HFFc6 (cell line): ENCODE results near the gene ADRA2A. TPM values are rescaled to one million over a fixed set of nuclear protein-coding genes. Genes with fewer than 3 reads are reported as not detected.

Source experiments
- DNase-seq: peaks from one replicate; pipeline ENCODE4 v3.0.0-alpha.2; 2018
- H3K27ac Mint-ChIP-seq: 2 replicates; pipeline ENCODE4 v1.8.0; 2020; ENCODE audit warnings: mild to moderate bottlenecking, mixed read lengths
- H3K27me3 Mint-ChIP-seq: 2 replicates; pipeline ENCODE4 v1.8.0; 2021; ENCODE audit warnings: mild to moderate bottlenecking, moderate library complexity, mixed read lengths; ENCODE audit not compliant: insufficient read depth
- H3K36me3 Mint-ChIP-seq: 2 replicates; pipeline ENCODE4 v1.8.0; 2021; ENCODE audit warnings: low read depth, mixed read lengths
- H3K4me1 Mint-ChIP-seq: 2 replicates; pipeline ENCODE4 v1.8.0; 2020; ENCODE audit warnings: low read depth, mixed read lengths
- H3K4me3 Mint-ChIP-seq: 2 replicates; pipeline ENCODE4 v1.8.0; 2020; ENCODE audit warnings: mild to moderate bottlenecking, moderate library complexity, mixed read lengths
- H3K9me3 Mint-ChIP-seq: 2 replicates; pipeline ENCODE4 v1.8.0; 2020; ENCODE audit warnings: mild to moderate bottlenecking, mixed read lengths
- total RNA-seq, 6 experiments: library from RNA; stranded (reverse); fragmentation: NEBNext Ultra II Directional; extraction: Animal tissue kit (Norgen Biotek cat#: 25700); gene quantifications; 2 replicates in 1 of 6; 3 replicates in 5 of 6; pipeline ENCODE4 v1.2.3, GENCODE V29; 2021
- TF ChIP-seq, protein P1 (sequence below): fragments of 200-600 bp; sonication (generic); IDR thresholded peaks from 2 replicates; pipeline ENCODE4 v1.5.0; 2021; ENCODE audit warnings: antibody characterized with exemption, mild to moderate bottlenecking

Gene ADRA2A
- total RNA-seq, 6 experiments from 2014 or later = not detected

DNA sequence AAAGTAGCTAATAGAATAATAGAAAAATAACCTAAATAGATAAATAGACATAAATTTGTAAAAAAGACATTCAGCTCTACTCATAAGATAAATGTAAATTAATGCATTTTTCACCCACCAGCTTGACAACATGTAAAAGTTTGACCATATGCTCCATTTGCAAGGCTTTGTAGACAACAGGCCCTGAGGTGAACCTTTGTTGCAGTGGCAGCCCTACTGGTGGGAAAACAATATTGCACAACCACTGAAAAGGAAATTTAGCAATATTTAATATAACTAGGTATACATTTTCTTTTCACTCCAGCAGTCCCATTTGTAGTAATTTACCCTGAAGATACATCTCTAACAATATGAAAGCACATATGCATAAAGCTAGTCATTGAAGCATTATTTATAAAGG, 39.0 kb upstream of the ADRA2A start:
- TF ChIP-seq, protein P1, sequence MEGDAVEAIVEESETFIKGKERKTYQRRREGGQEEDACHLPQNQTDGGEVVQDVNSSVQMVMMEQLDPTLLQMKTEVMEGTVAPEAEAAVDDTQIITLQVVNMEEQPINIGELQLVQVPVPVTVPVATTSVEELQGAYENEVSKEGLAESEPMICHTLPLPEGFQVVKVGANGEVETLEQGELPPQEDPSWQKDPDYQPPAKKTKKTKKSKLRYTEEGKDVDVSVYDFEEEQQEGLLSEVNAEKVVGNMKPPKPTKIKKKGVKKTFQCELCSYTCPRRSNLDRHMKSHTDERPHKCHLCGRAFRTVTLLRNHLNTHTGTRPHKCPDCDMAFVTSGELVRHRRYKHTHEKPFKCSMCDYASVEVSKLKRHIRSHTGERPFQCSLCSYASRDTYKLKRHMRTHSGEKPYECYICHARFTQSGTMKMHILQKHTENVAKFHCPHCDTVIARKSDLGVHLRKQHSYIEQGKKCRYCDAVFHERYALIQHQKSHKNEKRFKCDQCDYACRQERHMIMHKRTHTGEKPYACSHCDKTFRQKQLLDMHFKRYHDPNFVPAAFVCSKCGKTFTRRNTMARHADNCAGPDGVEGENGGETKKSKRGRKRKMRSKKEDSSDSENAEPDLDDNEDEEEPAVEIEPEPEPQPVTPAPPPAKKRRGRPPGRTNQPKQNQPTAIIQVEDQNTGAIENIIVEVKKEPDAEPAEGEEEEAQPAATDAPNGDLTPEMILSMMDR = peak; percentile 57; the same call in 1 of the 2 replicates
- no peak for DNase-seq
- Mint-ChIP-seq H3K9me3 (peaks cover 50% of the 10 kb centered on the region), H3K27me3 (peaks cover 4% of the 10 kb centered on the region), H3K36me3 (peaks cover 28% of the 10 kb centered on the region), H3K4me3 (no peak overlapping the region), H3K27ac (no peak overlapping the region), H3K4me1 (peaks cover 28% of the 10 kb centered on the region)

DNA sequence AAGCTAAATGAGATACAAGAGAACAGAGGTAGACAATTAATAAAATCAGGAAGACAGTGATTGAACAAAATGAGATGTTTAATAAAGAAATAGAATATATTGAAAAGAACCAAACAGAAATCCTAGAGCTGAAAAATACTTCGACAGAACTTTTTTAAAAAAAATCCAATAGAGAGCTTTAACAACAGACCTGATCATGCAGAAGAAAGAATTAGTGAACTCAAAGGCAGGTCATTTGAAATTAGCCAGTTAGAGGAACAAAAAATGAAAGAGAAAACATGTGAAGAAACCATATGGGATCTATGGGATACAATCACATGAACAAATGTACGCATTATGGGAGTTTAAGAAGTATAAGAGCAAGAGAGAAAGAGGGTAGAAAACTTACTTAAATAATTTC, 37.3 kb upstream of the ADRA2A start:
- Mint-ChIP-seq H3K4me3 (no peak overlapping the region), H3K27me3 (peaks cover 4% of the 10 kb centered on the region), H3K4me1 (peaks cover 15% of the 10 kb centered on the region), H3K36me3 (peaks cover 12% of the 10 kb centered on the region), H3K27ac (no peak overlapping the region), H3K9me3 (peaks cover 47% of the 10 kb centered on the region)
- TF ChIP-seq, protein P1 = no peak
- DNase-seq = no peak

DNA sequence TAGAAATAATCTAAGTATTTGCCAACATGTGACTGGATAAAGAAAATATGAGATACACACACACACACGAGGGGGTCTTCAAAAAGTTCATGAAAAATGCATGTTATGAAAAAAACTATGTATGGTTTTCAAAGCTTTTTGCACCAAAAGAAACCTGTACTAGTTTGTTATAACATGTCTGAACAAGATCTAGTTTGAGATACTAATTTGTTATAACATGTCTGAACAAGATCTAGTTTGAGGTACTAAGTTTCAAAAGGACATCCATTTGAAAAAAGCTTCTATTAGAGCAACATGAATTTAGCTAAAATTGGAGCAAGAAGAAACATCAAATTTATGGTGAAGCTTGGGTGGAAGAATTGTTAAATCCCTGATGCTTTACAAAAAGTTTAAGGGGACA, 19.8 kb upstream of the ADRA2A start:
- Mint-ChIP-seq H3K27me3 (peaks cover 3% of the 10 kb centered on the region), H3K36me3 (no peaks in the 10 kb centered on the region), H3K27ac (no peak overlapping the region), H3K9me3 (peaks cover 5% of the 10 kb centered on the region; the same call in 1 of the 2 replicates), H3K4me3 (no peak overlapping the region), H3K4me1 (no peaks in the 10 kb centered on the region)
- TF ChIP-seq, protein P1 = no peak
- no peak for DNase-seq

DNA sequence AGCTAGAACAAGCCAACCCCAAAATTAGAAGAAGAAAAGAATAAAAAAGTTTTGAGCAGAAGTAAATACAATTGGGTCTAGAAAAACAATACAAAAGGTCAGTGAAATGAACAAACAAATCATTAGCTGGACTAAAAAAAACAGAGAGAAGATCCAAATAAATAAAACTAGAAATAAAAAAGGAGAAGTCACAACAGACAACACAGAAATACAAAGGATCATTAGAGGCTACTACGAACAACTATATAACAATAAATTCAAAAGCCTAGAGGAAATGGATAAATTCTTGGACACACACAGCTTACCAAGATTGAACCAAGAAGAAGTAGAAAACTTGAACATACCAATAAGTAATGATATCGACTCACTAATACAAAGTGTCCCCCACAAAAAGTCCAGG, 13.4 kb upstream of the ADRA2A start:
- Mint-ChIP-seq H3K36me3 (no peaks in the 10 kb centered on the region), H3K27me3 (peaks cover 6% of the 10 kb centered on the region), H3K27ac (no peak overlapping the region), H3K4me3 (no peak overlapping the region), H3K4me1 (no peaks in the 10 kb centered on the region), H3K9me3 (no peaks in the 10 kb centered on the region; the same call in 1 of the 2 replicates)
- TF ChIP-seq, protein P1 = no peak
- no peak for DNase-seq

DNA sequence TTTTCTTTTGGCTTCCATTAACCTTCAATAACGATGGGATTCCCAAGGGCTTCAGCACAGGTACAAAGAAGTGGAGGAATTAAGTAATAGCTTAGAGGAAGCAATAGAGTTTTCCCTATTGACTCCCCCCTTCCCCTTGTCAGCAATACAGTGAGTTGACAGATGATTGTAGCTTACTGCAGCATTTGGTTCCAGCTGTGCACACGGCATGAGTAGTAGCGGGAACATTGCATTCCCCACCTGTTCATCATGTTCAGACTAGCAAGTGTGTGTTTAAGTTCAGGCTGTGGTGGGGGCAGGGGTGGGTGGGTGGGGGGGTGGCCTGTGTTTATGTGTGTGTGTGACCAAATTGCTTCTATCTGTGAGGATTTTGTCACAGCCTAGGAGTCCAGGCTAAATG, 4.6 kb upstream of the ADRA2A start:
- Mint-ChIP-seq H3K36me3 (no peaks in the 10 kb centered on the region), H3K27ac (no peak overlapping the region), H3K4me3 (no peak overlapping the region), H3K4me1 (no peaks in the 10 kb centered on the region), H3K27me3 (peaks cover 15% of the 10 kb centered on the region), H3K9me3 (no peaks in the 10 kb centered on the region; the same call in 1 of the 2 replicates)
- no peak for DNase-seq
- TF ChIP-seq, protein P1 = no peak
